Sigmoid colon (tissue), 4 donors: ENCODE results near the gene HNRNPLL.

Experiments
- CTCF ChIP-seq, 4 experiments: fragments of 450-650 bp in 3 of 4; fragments of 200-600 bp in 1 of 4; IDR thresholded peaks; one replicate each; pipeline ENCODE4 v1.5.1; 2016 to 2019; ENCODE audit warnings: antibody characterized with exemption in 4 of 4, mild to moderate bottlenecking in 3 of 4, moderate library complexity in 2 of 4
- POLR2A ChIP-seq, 2 donors: fragments of 450-650 bp; IDR thresholded peaks; one replicate each; pipeline ENCODE4 v1.6.1; 2016; ENCODE audit warnings: antibody characterized with exemption in 2 of 2, mild to moderate bottlenecking in 2 of 2, moderate library complexity in 2 of 2
- POLR2AphosphoS5 ChIP-seq, 4 donors: sonication (generic); formaldehyde crosslinking; IDR thresholded peaks; one replicate each; pipeline ENCODE4 v1.6.1; 2017; ENCODE audit warnings: antibody characterized with exemption in 4 of 4

- TF ChIP-seq POLR2AphosphoS5 (IDR thresholded peaks at IDR 0.05) (peak in 1 of 4 donors; percentile 25), CTCF (IDR thresholded peaks at IDR 0.05) (no peak), POLR2A (IDR thresholded peaks at IDR 0.05) (no peak)
Measured at GRCh38 chr2:38539086-38539485, 63.6 kb downstream of the HNRNPLL start.
